Hair follicular keratinocyte (primary cell): ENCODE measurements around the gene SELENOH. TPM values are rescaled to one million over a fixed set of nuclear protein-coding genes. Genes with fewer than 3 reads are reported as not detected.

Source experiments
- total RNA-seq: library from RNA; depleted of rRNA; stranded (reverse); fragments of >200 nt; gene quantifications from 2 replicates; pipeline ENCODE4 v1.2.3, GENCODE V29; 2015

The SELENOH gene
- 161 and 188 TPM in 2 replicates for total RNA-seq

GRCh38 chr11:57741132-57742086, at the start of gene SELENOH:
Gene SELENOH, plus strand, starts transcription at chr11:57741491. Its CDS starts 105 bp downstream, at chr11:57741596.

GRCh38 chr11:57711414-57712255, 29.7 kb upstream of the SELENOH start, which contains the start of gene MED19:
Gene MED19, minus strand, starts transcription at chr11:57712215. Its CDS starts 36 bp downstream, at chr11:57712179.

GRCh38 chr11:57712256-57713150, 28.8 kb upstream of the SELENOH start, which contains the start of gene TMX2:
Gene TMX2, plus strand, starts transcription at chr11:57712593. Its CDS starts 26 bp downstream, at chr11:57712619.

GRCh38 chr11:57751676-57752253, 10.5 kb downstream of the SELENOH start, which contains the start of gene BTBD18:
Gene BTBD18, minus strand, starts transcription at chr11:57751819. Its CDS starts 631 bp downstream, at chr11:57751188.

GRCh38 chr11:57761301-57762234, 20.3 kb downstream of the SELENOH start, which contains the start of gene CTNND1:
Gene CTNND1, plus strand, starts transcription at chr11:57761802. Its CDS starts 29,677 bp downstream, at chr11:57791479.

Other genes starting within 250 kb of the SELENOH start
- 5.7 and 10.0 TPM in 2 replicates for gene SLC43A1, start 225.8 kb upstream of the SELENOH start, total RNA-seq
- gene TIMM10, start 210.7 kb upstream of the SELENOH start, total RNA-seq, result 78.7 and 125 TPM in 2 replicates
- gene SMTNL1, start 203.9 kb upstream of the SELENOH start, total RNA-seq, result not detected in 2 replicates
- gene UBE2L6, start 173.8 kb upstream of the SELENOH start, total RNA-seq, result 31.6 and 47.7 TPM in 2 replicates
- 17.4 and 25.5 TPM in 2 replicates for gene SERPING1, start 143.8 kb upstream of the SELENOH start, total RNA-seq
- gene YPEL4, start 91.6 kb upstream of the SELENOH start, total RNA-seq, result 0.08 TPM in 1 of 2 replicates, not detected in the other
- 13.7 and 22.4 TPM in 2 replicates for gene CLP1, start 83.7 kb upstream of the SELENOH start, total RNA-seq
- gene ZDHHC5, start 73.4 kb upstream of the SELENOH start, total RNA-seq, result 39.4 and 48.3 TPM in 2 replicates
- 17.2 and 19.6 TPM in 2 replicates for gene MED19, start 29.3 kb upstream of the SELENOH start, total RNA-seq
- gene TMX2, start 28.9 kb upstream of the SELENOH start, total RNA-seq, result 51.1 and 68.6 TPM in 2 replicates
- not detected in 2 replicates for gene BTBD18, start 10.3 kb downstream of the SELENOH start, total RNA-seq
- 76.0 and 84.1 TPM in 2 replicates for gene CTNND1, start 20.3 kb downstream of the SELENOH start, total RNA-seq